Kasumi-1 (cell line): ENCODE data around the gene POLR2M.

Experiments used
- DNase-seq, 2 experiments: peaks; one replicate each; lab custom pipeline; 2025; lab: John Stamatoyannopoulos, UW

POLR2M gene

GRCh38 chr15:57706405-57707209 lies at the start of gene POLR2M:
Gene POLR2M, plus strand, starts transcription at chr15:57706714. Its CDS starts 129 bp downstream, at chr15:57706843.
- peak; percentile 94 to 95 for DNase-seq

GRCh38 chr15:57657619-57658018 lies 48.9 kb upstream of the POLR2M start:
- no peak for DNase-seq

DNA sequence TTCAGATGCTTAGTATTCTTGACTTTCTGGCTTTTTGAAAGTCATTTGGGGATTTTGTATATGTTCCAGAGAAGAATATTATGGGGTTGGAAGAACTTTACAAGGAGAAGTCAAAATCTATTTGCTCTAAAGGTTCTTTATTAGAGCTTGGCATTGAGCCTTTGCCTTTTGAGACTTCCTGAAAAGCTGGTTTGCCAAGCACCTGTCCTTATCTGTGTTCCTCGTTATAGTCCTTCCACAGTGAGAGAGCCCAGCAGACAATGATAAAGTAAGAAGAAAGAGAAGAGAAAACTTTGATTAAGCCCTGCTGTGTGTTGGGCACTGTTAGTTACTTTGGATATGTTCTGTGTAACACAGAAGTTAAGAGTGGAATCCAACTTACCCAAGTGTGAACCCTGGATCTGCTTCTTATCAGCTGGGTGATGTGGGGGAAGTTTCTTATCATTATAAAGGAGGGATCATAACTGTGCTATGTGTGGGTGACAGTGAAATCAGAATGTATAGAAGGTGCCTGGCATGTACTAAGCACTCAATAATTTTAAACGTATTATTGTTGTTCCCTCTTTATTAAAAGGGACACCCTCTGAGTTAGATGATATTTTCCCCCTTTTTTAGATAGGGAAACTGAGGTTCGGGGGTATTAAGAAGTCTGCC lies 44.3 kb upstream of the POLR2M start:
- no peak for DNase-seq

DNA sequence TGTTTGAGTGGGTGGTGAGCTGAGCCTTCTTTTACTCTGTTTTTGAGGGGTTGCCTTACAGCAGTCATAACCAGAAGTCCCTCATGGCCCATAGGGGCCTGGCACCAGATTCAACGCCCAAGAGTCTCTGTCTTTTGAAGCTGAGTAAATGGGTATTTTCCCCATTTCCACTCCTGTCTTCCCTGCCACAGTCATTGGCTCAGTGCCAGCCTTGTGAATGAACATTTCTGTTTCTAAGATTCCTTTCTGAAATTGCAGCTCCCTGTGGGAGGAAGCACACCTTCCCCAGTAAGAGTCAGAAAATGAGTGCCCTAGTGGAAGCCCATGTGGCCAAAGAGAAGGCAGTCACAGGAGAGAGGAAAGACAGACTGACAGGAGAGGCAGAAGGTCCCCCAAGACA lies 43.7 kb upstream of the POLR2M start:
- no peak for DNase-seq

- no peak for DNase-seq
These were observed 43.3 kb upstream of the POLR2M start for GRCh38 chr15:57663262-57663661.

DNA sequence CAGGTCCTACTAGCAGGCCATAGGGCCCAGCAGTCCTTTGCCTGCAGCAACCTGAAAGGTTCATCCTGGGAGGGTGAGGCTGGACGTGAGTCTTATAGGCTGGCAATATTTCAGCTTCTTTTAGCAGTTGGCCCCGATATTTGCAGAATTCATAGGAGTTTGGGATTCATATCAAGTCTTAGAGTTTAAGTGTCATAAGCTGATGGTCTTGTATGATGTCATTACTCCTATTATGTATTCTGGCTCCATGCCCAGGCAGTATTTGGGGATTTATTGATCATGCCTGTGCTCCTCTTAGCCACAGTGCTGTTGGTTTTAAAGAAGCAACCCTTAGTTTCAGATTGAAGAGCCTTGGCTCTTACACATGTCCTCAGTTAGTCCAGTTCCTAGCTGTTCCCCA lies 41.3 kb upstream of the POLR2M start:
- no peak for DNase-seq

DNA sequence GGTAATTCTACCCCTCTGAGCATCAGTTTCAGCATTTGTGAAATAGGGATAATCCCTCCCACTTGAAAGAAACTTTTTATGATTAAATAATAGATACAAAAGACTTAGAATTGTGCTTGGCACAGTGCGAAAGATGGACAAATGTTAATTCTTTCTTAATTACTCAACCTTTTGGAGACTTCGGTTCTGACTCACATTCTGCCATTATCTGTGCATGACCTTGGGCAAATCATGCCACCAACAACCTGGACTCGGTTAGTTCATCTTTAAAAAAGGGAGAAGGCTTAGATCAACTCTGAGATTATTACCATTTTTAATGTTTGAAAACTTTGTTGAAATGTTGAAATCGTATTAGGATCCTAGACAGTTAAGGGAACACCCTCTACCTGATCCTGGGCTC lies 40.6 kb upstream of the POLR2M start:
- no peak for DNase-seq

- peak in 1 of 2 experiments; percentile 1 for DNase-seq
These were observed 39.2 kb upstream of the POLR2M start for GRCh38 chr15:57667171-57667849.

DNA sequence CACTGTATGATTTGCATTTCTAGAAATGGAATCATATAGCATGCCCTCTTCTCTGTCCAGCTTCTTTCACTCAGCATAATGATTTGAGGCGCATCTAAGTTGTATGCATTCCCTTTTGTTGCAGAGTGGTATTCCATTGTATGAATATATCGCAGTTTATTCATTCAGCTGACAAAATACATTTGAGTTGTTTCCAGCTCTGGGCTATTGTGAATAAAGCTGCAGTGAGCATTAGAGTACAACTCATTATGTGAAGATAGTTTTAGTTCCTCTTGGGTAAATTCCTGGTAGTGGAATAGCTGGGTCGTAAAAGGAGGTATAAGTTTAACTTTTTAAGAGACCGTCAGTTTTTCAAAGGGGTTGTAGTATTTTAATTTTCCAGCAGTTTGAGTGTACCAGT lies 38.5 kb upstream of the POLR2M start:
- DNase-seq, result no peak

- DNase-seq, result no peak
These were observed 34.9 kb upstream of the POLR2M start for GRCh38 chr15:57671636-57672035.

- DNase-seq, result no peak
These were observed 30.9 kb upstream of the POLR2M start for GRCh38 chr15:57675481-57676181.

DNA sequence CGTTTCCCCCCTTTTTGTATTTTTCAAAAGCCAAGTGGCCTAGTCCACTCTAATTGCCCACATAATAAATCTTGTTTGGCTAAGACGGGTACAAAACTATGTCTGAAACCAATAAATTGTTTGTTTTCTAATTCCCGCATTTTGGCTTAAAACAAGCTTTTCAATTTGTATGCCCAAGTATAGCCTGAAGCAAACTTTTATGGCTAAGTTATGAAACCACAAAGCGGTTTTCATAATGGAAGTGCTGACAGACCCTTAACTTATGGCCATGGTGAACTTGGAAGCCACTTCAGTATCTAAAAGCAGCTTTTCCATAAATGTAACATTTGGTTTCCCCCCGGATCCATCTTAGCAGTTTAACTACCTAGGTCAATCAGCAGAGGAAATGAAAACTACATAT lies 29.9 kb upstream of the POLR2M start:
- DNase-seq, result no peak

DNA sequence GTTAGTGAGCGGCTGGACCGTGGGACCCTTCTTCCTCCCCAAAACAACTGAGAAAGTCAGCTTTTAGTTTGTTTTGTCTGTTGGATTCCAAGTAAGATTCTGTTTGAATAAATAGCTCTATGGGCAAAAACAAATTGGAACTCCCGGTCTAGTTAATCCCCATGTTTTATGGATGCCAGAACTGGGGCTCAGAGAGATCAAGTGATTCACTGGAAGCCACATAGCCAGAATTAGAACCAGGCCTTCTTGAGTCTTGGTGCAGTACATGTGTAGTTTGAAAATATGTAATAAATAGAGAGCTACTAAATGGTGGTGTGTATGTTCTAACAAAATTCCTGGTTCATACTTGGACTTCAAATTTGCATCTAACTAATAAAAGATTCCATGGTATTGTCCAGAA lies 29.3 kb upstream of the POLR2M start:
- no peak for DNase-seq

DNA sequence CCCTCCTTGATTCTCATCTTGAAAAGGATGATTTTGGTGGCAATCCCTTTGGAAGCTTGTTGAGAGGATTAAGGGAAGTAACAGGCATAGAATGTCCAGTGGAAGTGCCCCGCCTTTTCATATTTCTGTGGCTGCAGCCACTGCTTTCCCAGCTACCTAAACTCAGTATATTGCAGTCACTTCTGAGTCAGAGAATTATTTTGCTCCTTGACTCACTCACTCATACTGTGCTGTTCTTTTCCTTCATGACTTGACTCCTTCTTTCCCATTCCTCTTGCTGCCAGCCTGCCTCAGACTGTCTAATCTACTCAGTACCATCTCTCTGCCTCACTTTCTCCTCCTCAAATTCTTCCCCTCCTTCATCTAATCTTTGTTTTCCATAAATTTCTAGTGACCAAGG lies 26.5 kb upstream of the POLR2M start:
- DNase-seq, result no peak

DNA sequence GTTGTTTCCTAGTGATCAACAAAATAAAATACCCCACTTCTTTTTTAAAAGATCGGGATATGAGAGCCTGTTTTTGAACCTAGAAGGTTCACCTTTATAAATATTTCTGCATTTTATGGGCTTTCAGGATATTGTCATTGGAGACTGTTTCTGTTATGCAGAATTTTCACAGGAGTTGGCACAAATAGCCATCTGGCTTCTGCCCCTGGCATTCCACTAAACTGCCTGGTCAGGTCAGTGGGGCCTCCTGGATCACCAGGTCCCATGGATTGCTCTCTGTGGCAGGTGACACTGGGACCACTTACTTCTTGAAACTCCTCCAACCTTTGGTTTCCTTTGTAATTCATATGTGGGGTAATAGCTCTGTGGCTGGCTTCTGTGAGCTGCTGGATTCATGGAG lies 25.5 kb upstream of the POLR2M start:
- no peak for DNase-seq

- DNase-seq, result no peak
These were observed 23.0 kb upstream of the POLR2M start for GRCh38 chr15:57683481-57683880.

DNA sequence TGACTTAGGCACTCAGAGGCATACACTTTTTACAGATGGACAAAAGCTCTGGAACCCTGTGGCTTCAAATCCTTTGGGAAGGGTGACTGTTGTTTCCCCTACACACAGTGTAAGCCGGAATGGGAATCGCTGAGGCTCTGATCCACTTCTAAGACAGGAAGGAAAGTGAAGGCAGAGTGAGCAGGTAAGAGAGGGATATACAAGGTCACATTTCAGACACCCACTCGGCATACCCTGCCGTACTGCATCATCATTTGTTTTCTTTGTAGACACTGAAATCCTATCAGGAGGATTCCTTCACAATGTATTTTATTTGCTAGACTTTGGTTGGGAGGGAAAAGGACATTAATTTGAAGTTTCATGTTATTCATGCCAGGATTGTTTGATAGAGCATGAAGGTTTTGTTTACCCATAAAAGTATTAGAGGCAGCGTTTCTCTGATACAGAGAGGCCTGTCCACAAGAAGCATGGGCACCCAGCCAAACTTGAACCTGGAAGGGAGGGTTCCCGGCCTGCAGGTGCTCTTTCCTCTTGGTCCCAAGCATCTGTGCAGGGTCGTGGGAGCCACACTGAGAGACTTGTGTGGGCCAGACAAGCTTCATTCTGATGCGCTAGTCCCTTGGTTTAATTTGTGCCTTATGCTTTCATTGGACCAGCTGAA lies 21.9 kb upstream of the POLR2M start:
- no peak for DNase-seq

- no peak for DNase-seq
These were observed 21.0 kb upstream of the POLR2M start for GRCh38 chr15:57685306-57686095.

DNA sequence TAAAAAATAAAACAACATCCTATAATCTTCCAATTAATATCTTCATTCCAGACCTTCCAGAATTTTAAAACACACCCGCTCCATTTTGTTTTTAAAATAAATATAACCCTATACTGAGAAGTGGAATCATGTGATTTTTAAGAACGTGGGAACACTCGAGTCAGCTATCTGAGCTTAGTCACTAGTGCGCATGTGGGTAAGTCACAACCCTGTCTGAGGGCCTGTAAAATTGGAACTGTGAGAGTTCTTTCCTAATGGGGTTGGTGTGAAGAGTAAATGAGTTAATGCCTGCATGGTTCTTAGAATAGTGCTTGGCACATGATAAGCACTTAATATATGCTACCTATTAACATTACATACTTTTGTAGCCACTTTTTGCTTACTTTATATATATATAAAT lies 19.9 kb upstream of the POLR2M start:
- no peak for DNase-seq

GRCh38 chr15:57690341-57690966 lies 16.1 kb upstream of the POLR2M start:
- DNase-seq, result no peak

- DNase-seq, result no peak
These were observed 15.4 kb upstream of the POLR2M start for GRCh38 chr15:57691082-57691481.
